IPS-15b (cell line): ENCODE results near the gene SLC12A9.
"Not testable (repeated sequence)": the region's sequence is repeated elsewhere in the genome, so short reads cannot be mapped to it uniquely, and the experiment has no call there.

ENCODE experiments used
- H3K27me3 ChIP-seq: one replicate; pipeline ENCODE4 v1.6.1; 2013; ENCODE audit warnings: low read length; ENCODE audit not compliant: control insufficient read depth, insufficient read depth
- H3K36me3 ChIP-seq: one replicate; pipeline ENCODE4 v1.6.1; 2013; ENCODE audit warnings: low read length; ENCODE audit not compliant: control insufficient read depth, insufficient read depth
- H3K4me1 ChIP-seq: one replicate; pipeline ENCODE4 v1.6.1; 2013; ENCODE audit warnings: mild to moderate bottlenecking, low read length; ENCODE audit not compliant: control insufficient read depth, insufficient read depth
- H3K4me3 ChIP-seq: one replicate; pipeline ENCODE4 v1.5.1; 2013; ENCODE audit warnings: low read depth, low read length
- H3K9ac ChIP-seq: one replicate; pipeline ENCODE4 v1.6.1; 2013; ENCODE audit warnings: low read depth, mild to moderate bottlenecking, low read length
- H3K9me3 ChIP-seq: one replicate; pipeline ENCODE4 v1.6.1; 2013; ENCODE audit warnings: mild to moderate bottlenecking, low read length; ENCODE audit not compliant: control insufficient read depth, insufficient read depth

Gene SLC12A9

DNA sequence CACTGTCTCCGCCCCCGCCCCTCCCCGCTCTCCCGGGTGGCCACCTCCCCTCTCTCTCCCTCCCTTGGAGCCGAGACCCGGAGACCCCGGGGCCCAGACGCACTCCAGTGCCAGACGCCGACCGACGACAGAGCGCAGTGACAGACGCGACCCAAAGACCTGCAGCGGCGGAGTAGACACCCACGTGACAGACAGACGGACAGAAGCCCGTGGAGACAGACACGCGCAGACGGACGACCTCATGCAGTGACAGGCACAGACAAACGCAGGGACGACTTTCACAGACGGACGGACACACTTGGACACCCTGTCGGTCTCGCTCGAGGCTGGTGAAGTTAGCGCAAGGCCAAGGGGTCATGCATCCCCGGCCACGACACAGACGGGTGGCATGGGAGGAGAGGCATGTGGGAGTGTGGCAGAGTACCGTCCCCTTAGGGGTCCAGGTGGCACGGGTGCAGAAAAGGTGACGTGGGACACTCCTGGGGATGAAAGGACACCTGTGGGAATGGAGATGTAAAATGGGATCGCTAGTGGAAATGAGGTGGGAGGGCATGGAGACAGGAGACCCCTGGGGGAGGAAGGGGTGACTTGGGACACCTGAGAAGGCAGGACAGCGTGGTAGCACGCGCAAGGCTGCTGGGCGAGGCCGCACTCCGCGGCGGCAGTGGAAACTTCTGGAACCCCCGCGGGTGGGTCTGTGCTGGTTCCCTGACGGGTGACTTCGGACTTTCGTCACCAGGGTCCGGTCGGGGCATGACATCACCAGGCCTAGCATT lies 43.6 kb downstream of the SLC12A9 start:
- peaks cover 9% of the 10 kb centered on the region for H3K4me1 ChIP-seq
- H3K9ac ChIP-seq = no peak overlapping the region
- peaks cover 14% of the 10 kb centered on the region for H3K27me3 ChIP-seq
- peaks cover 4% of the 10 kb centered on the region for H3K36me3 ChIP-seq
- H3K9me3 ChIP-seq = no peaks in the 10 kb centered on the region
- peak overlapping the region; percentile 69 for H3K4me3 ChIP-seq

DNA sequence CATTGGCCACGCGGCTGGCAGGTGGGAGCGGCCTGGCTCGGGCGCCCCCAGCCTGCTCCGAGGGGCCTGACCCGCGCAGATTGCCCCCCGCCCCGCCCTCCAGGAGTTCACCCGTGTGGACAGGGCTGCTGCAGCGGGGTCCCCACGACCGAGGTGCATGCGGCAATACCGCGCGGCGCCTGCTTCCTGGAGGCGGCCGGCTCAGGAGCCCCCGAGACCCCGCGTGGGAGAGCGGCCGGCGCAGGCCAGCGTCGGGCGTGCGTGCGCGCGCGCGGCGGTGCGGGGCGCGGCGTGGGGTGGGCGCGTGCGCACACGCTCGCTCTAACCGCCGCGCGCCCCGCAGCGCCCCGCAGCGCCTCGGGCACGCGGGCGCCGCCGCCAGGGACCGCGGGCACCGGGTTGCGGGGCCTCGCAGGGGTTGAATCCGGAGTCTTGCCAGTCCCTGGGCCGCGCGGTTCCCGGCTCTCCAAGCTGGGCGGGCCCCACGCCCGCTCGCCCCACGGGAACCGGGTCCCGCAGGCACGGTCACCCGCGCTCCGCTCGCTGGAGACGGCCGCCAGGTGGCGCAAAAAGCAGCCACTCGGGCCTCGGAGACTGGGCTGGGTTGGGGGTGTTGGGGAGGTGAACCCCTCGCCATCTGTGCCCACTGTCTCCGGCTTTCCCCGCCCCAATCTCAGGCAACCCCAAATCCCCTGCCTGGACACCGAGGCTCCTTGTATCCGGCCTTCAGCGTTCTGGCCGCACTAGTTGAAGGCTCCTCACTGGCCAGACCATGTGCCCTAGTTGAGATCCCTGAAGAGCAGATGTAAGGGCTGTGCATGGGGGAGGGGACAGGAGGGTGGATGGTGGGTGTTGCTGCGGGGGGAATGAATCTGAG lies 44.5 kb downstream of the SLC12A9 start:
- H3K9me3 ChIP-seq = no peaks in the 10 kb centered on the region
- H3K27me3 ChIP-seq = peaks cover 14% of the 10 kb centered on the region
- peaks cover 4% of the 10 kb centered on the region for H3K36me3 ChIP-seq
- no peak overlapping the region for H3K9ac ChIP-seq
- peaks cover 6% of the 10 kb centered on the region for H3K4me1 ChIP-seq
- H3K4me3 ChIP-seq = peak overlapping the region; percentile 69

GRCh38 chr7:100897772-100898454 lies 45.4 kb downstream of the SLC12A9 start:
- no peak overlapping the region for H3K4me3 ChIP-seq
- H3K36me3 ChIP-seq = no peaks in the 10 kb centered on the region
- no peaks in the 10 kb centered on the region for H3K9me3 ChIP-seq
- H3K4me1 ChIP-seq = peaks cover 6% of the 10 kb centered on the region
- H3K27me3 ChIP-seq = peaks cover 14% of the 10 kb centered on the region
- H3K9ac ChIP-seq = no peak overlapping the region

- peaks cover 10% of the 10 kb centered on the region for H3K27me3 ChIP-seq
- no peaks in the 10 kb centered on the region for H3K9me3 ChIP-seq
- no peak overlapping the region for H3K4me3 ChIP-seq
- H3K9ac ChIP-seq = no peak overlapping the region
- H3K36me3 ChIP-seq = no peaks in the 10 kb centered on the region
- H3K4me1 ChIP-seq = peaks cover 4% of the 10 kb centered on the region
Observed at GRCh38 chr7:100899432-100899831, 46.9 kb downstream of the SLC12A9 start.

GRCh38 chr7:100900978-100901377 lies 48.5 kb downstream of the SLC12A9 start:
- Histone ChIP-seq H3K9me3 (no peaks in the 10 kb centered on the region), H3K4me3 (no peak overlapping the region), H3K27me3 (peaks cover 9% of the 10 kb centered on the region), H3K36me3 (no peaks in the 10 kb centered on the region), H3K9ac (no peak overlapping the region), H3K4me1 (peaks cover 4% of the 10 kb centered on the region)

GRCh38 chr7:100901921-100902332 lies 49.4 kb downstream of the SLC12A9 start:
- H3K4me1 ChIP-seq = no peaks in the 10 kb centered on the region
- no peaks in the 10 kb centered on the region for H3K9me3 ChIP-seq
- H3K36me3 ChIP-seq = no peaks in the 10 kb centered on the region
- H3K4me3 ChIP-seq = no peak overlapping the region
- H3K27me3 ChIP-seq = peaks cover 3% of the 10 kb centered on the region
- H3K9ac ChIP-seq = no peak overlapping the region

DNA sequence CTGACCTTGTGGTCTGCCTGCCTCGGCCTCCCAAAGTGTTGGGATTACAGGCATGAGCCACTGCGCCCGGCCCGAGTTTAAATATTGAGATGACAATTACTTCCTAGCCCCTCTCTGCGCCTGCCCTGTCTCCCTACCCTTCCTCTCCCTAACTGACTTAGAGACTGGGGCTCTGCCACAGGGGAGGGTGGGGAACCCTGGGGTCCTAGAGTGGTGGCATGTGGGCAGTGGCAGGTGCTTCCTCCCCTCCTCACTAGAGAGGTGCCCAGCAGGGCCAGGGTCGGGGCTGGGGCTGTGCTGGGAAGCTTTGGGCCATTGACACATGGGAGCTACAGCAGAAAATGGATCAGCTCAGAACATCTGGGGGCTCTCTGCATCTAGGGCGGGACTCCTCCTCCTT lies 50.1 kb downstream of the SLC12A9 start:
- H3K36me3 ChIP-seq = no peaks in the 10 kb centered on the region

DNA sequence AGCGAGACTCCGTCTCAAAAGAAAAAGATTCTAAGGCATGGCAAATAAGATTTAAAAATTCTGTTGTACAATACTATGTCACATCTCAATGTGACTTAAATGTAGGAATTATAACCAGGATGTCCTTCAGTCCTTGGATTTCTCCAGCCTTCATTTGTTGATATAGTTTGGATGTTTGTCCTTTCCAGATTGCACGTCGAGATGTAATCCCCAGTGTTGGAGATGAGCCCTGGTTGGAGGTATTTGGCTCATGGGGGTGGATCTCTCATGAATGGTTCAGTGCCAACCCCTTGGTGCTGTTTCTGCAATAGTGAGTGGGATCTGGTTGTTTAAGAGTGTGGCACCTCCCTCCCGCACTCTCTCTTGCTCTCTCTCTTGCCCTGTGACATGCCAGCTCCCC lies 56.0 kb downstream of the SLC12A9 start:
- H3K4me1 ChIP-seq = no peaks in the 10 kb centered on the region
- H3K9ac ChIP-seq = no peak overlapping the region
- H3K36me3 ChIP-seq = no peaks in the 10 kb centered on the region
- H3K4me3 ChIP-seq = no peak overlapping the region
- no peaks in the 10 kb centered on the region for H3K27me3 ChIP-seq
- no peaks in the 10 kb centered on the region for H3K9me3 ChIP-seq

More for the DNA sequence above, 50.1 kb downstream of the SLC12A9 start:
- H3K9ac ChIP-seq = no peak overlapping the region
- H3K9me3 ChIP-seq = no peaks in the 10 kb centered on the region
- no peak overlapping the region for H3K4me3 ChIP-seq
- H3K27me3 ChIP-seq = peaks cover 3% of the 10 kb centered on the region
- no peaks in the 10 kb centered on the region for H3K4me1 ChIP-seq

DNA sequence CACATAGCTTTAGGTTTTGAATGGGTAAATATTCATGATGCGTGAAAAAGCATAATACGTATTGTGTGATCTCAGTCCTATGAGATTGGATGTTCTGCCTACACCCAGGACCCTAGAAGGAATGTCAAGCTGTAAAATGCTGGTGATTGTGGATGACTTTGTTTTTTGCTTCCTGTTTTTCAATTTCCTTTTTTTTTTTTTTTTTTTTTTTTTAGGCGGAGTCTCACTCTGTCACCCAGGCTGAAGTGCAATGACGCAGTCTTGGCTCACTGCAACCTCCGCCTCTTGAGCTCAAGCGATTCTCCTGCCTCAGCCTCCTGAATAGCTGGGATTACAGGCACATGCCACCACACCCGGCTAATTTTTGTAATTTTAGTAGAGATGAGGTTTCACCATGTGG lies 57.9 kb downstream of the SLC12A9 start:
- not testable (repeated sequence) for H3K4me3 ChIP-seq, H3K4me1 ChIP-seq, H3K9me3 ChIP-seq, H3K27me3 ChIP-seq, H3K9ac ChIP-seq, H3K36me3 ChIP-seq

DNA sequence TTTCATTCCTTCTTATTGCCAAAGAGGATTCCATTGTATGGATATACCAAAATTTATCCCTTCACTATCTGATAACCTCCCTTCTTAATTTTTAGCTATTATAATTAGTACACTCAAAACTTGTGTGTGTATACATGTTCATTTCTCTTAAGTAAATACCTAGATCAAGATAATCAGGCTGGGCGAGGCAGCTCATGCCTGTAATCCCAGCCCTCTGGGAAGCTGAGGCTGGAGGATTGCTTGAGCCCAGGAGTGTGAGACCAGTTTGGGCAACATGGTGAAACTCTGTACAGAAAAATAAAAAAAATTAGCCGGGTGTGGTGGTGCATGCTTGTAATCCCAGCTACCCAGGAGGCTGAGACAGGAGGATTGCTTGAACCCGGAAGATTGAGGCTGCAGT lies 59.0 kb downstream of the SLC12A9 start:
- Histone ChIP-seq H3K36me3 (no peaks in the 10 kb centered on the region), H3K4me3 (no peak overlapping the region), H3K9ac (no peak overlapping the region), H3K27me3 (no peaks in the 10 kb centered on the region), H3K9me3 (no peaks in the 10 kb centered on the region), H3K4me1 (no peaks in the 10 kb centered on the region)

DNA sequence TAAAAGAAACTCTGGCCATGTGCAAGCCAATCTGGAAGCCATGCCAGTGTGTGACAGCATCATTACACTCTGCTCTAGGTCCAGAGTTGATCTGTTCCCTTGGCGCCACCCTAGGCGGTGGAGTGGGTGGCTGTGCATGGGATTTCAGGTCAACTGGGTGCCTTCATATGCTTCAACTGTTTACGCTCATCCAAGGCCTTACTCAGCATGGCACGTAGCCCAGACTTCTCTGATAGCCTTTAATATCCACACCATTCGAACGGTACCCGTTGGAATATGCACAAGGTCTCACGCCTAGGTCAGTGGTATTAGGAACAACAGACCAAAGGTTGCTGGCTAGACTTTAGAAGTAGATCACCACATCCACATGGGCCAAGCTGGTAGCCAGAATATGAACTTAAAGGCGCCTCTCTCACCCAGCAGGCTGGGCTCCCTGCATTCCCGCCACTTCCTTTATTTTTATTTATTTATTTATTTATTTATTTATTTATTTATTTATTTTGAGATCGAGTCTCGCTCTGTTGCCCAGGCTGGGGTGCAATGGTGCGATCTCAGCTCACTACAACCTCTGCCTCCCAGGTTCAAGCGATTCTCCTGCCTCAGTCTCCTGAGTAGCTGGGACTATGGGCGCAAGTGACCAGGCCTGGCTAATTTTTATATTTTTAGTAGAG lies 61.8 kb downstream of the SLC12A9 start:
- Histone ChIP-seq H3K4me3 (no peak overlapping the region), H3K36me3 (no peaks in the 10 kb centered on the region), H3K27me3 (no peaks in the 10 kb centered on the region), H3K9me3 (no peaks in the 10 kb centered on the region), H3K4me1 (peaks cover 2% of the 10 kb centered on the region), H3K9ac (no peak overlapping the region)
